Panc1 (cell line): Measurements from ENCODE around the gene SLC39A5. TPM values are rescaled to one million over a fixed set of nuclear protein-coding genes. Genes with fewer than 3 reads are reported as not detected.

Experiments
- ATAC-seq: fragments of 200-7000 bp; cut with Tn5 transposase; 2 replicates; pipeline ENCODE4 v1.9.1; 2020; ENCODE audit warnings: mild to moderate bottlenecking, moderate library complexity
- BruUV-seq: library from RNA; stranded (reverse); fragments of 400-500 nt; replicated peaks from 2 replicates; lab custom pipeline; 2021; lab: Mats Ljungman, UMichigan
- CTCF ChIA-PET: fragments of 300-600 bp; sonication (Branson Sonifier 250); formaldehyde crosslinking; loops from one replicate; lab custom pipeline; 2022; ENCODE audit warnings: antibody characterized with exemption; lab: Charles Lee
- POLR2A ChIA-PET: fragments of 300-600 bp; sonication (Branson Sonifier 250); formaldehyde crosslinking; loops from one replicate; lab custom pipeline; 2022; ENCODE audit warnings: antibody characterized with exemption; lab: Charles Lee
- DNase-seq: peaks from one replicate; pipeline ENCODE4 v3.0.0-alpha.2; 2010; ENCODE audit warnings: low read depth, low spot score
- H3K27ac ChIP-seq: 2 replicates; pipeline ENCODE4 v1.5.1; 2011; ENCODE audit warnings: mild to moderate bottlenecking, low read length, inconsistent platforms
- H3K27me3 ChIP-seq: fragments of 200-500 bp; sonication (Bioruptor generic); 2 replicates; pipeline ENCODE4 v1.6.0; 2014; ENCODE audit warnings: low read length, inconsistent platforms; ENCODE audit not compliant: control insufficient read depth, insufficient read depth
- H3K36me3 ChIP-seq: fragments of 200-500 bp; sonication (Bioruptor generic); 2 replicates; pipeline ENCODE4 v1.5.1; 2014; ENCODE audit warnings: inconsistent platforms, mild to moderate bottlenecking, low read length, moderate library complexity; ENCODE audit not compliant: control insufficient read depth, insufficient read depth
- H3K4me1 ChIP-seq: 2 replicates; pipeline ENCODE4 v1.5.1; 2011; ENCODE audit warnings: inconsistent platforms, mild to moderate bottlenecking, low read length, moderate library complexity; ENCODE audit not compliant: control insufficient read depth, insufficient read depth
- H3K4me3 ChIP-seq, 2 experiments: 2 replicates each; pipeline ENCODE4 v1.5.1; 2011 to 2012; ENCODE audit warnings: low read depth in 2 of 2, low read length in 2 of 2, mild to moderate bottlenecking in 2 of 2, inconsistent platforms in 1 of 2, moderate library complexity in 1 of 2
- H3K9me3 ChIP-seq: fragments of 200-500 bp; sonication (Bioruptor generic); 2 replicates; pipeline ENCODE4 v1.5.1; 2014; ENCODE audit warnings: low read depth, mild to moderate bottlenecking, inconsistent platforms, low read length, moderate library complexity; ENCODE audit not compliant: control insufficient read depth, insufficient read depth
- POLR2AphosphoS5 ChIP-seq: IDR thresholded peaks from 2 replicates; pipeline ENCODE4 v1.6.1; 2012; ENCODE audit warnings: mild to moderate bottlenecking, low read depth, low read length, moderate library complexity
- SIN3A ChIP-seq: IDR thresholded peaks from 2 replicates; pipeline ENCODE4 v1.6.1; 2012; ENCODE audit warnings: low read depth, mild to moderate bottlenecking, low read length, moderate library complexity, borderline replicate concordance; ENCODE audit not compliant: insufficient read depth
- TCF7L2 ChIP-seq: IDR thresholded peaks from 2 replicates; pipeline ENCODE4 v1.6.1; 2011; ENCODE audit warnings: mild to moderate bottlenecking, low read depth, low read length, inconsistent platforms
- in situ Hi-C: cut with HindIII; loops from 2 replicates; pipeline ENCODE4 v1.10.0; 2016; ENCODE audit warnings: low sequenced_read_pairs, low pct_unique_long_range_greater_than_20kb
- intact Hi-C: fragments of 100-400 bp; cut with micrococcal nuclease; formaldehyde crosslinking; loops from one replicate; pipeline ENCODE4 v1.10.0; 2022; ENCODE audit not compliant: unreplicated experiment
- total RNA-seq: library from RNA; stranded (reverse); gene quantifications from one replicate; pipeline ENCODE4 v1.2.1, GENCODE V29; 2021; ENCODE audit not compliant: unreplicated experiment
- TF ChIP-seq, protein P1 (sequence below), 2 experiments: IDR thresholded peaks; 2 replicates each; pipeline ENCODE4 v1.6.1; 2011 to 2012; ENCODE audit warnings: low read depth in 2 of 2, control low read depth in 1 of 2, low read length in 1 of 2, mild to moderate bottlenecking in 1 of 2, moderate library complexity in 1 of 2; ENCODE audit not compliant: insufficient read depth in 1 of 2
- TF ChIP-seq, protein P2 (sequence below): fragments of 450-650 bp; IDR thresholded peaks from 2 replicates; pipeline ENCODE4 v1.5.1; 2017; ENCODE audit warnings: mild to moderate bottlenecking

The SLC39A5 gene
- total RNA-seq, 1 experiment from 2014 or later = 0.23 TPM

DNA sequence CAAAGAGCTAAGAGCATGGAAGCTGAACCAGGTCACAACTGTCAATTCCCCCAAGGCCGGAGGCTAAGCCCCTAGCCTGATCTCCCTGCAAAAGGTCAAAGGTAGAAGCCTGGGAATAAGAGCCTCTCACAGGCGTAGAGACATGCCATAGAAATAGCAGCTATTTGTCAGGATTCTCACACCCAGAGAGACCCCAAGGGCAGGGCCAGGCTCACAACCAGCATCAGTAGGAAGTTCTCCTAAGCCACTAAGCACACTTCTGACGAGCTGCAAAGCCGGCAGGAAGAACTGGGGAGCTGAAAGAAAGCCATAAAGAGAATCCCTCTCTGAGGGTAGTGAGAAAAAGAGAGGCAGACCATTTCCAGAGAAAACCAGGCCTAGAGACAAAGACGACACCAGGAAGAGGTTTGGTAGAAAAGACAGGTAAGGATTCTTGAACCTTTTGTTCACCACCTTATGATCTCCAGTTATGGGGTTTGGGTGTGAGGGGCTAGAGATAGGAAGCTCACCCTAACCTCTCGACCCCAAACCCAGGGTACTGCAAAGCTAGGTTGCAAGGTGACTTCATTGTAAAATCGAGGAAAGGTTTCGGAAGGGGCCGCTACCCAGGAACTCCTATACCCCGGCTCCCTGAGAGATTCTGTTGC is 41.6 kb upstream of the SLC39A5 start:
- no TSS peak for BruUV-seq
- peak overlapping the region; percentile 88 for H3K27ac ChIP-seq
- DNase-seq = no peak
- peaks cover 12% of the 10 kb centered on the region for H3K4me1 ChIP-seq
- H3K4me3 ChIP-seq = peak overlapping the region; percentile 77 to 94
- no peaks in the 10 kb centered on the region for H3K9me3 ChIP-seq
- no peak for ATAC-seq
- intact Hi-C loops = no loop called here
- ChIA-PET CTCF (interaction anchor here (0.5 to 2.0 kb wide), 4 partner anchors 34 to 254 kb away, joined by 3 to 41 read pairs (median 6); partner anchors contain the start of gene RNF41), POLR2A (interaction anchor here (0.5 to 0.7 kb wide), 3 partner anchors 65 to 510 kb away, joined by 3 to 7 read pairs (median 4); no protein-coding TSS in a partner anchor)
- in situ Hi-C loops = no loop called here
- peaks cover 25% of the 10 kb centered on the region for H3K36me3 ChIP-seq
- H3K27me3 ChIP-seq = no peaks in the 10 kb centered on the region
- TF ChIP-seq SIN3A (no peak), POLR2AphosphoS5 (no peak), TCF7L2 (no peak)
- TF ChIP-seq, protein P1, sequence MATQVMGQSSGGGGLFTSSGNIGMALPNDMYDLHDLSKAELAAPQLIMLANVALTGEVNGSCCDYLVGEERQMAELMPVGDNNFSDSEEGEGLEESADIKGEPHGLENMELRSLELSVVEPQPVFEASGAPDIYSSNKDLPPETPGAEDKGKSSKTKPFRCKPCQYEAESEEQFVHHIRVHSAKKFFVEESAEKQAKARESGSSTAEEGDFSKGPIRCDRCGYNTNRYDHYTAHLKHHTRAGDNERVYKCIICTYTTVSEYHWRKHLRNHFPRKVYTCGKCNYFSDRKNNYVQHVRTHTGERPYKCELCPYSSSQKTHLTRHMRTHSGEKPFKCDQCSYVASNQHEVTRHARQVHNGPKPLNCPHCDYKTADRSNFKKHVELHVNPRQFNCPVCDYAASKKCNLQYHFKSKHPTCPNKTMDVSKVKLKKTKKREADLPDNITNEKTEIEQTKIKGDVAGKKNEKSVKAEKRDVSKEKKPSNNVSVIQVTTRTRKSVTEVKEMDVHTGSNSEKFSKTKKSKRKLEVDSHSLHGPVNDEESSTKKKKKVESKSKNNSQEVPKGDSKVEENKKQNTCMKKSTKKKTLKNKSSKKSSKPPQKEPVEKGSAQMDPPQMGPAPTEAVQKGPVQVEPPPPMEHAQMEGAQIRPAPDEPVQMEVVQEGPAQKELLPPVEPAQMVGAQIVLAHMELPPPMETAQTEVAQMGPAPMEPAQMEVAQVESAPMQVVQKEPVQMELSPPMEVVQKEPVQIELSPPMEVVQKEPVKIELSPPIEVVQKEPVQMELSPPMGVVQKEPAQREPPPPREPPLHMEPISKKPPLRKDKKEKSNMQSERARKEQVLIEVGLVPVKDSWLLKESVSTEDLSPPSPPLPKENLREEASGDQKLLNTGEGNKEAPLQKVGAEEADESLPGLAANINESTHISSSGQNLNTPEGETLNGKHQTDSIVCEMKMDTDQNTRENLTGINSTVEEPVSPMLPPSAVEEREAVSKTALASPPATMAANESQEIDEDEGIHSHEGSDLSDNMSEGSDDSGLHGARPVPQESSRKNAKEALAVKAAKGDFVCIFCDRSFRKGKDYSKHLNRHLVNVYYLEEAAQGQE (IDR thresholded peaks at IDR 0.05; ENCODE audit: insufficient read depth in 1 of 2, low read depth in 2 of 2, low read length in 1 of 2) = no peak
- TF ChIP-seq, protein P2, sequence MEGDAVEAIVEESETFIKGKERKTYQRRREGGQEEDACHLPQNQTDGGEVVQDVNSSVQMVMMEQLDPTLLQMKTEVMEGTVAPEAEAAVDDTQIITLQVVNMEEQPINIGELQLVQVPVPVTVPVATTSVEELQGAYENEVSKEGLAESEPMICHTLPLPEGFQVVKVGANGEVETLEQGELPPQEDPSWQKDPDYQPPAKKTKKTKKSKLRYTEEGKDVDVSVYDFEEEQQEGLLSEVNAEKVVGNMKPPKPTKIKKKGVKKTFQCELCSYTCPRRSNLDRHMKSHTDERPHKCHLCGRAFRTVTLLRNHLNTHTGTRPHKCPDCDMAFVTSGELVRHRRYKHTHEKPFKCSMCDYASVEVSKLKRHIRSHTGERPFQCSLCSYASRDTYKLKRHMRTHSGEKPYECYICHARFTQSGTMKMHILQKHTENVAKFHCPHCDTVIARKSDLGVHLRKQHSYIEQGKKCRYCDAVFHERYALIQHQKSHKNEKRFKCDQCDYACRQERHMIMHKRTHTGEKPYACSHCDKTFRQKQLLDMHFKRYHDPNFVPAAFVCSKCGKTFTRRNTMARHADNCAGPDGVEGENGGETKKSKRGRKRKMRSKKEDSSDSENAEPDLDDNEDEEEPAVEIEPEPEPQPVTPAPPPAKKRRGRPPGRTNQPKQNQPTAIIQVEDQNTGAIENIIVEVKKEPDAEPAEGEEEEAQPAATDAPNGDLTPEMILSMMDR = no peak

DNA sequence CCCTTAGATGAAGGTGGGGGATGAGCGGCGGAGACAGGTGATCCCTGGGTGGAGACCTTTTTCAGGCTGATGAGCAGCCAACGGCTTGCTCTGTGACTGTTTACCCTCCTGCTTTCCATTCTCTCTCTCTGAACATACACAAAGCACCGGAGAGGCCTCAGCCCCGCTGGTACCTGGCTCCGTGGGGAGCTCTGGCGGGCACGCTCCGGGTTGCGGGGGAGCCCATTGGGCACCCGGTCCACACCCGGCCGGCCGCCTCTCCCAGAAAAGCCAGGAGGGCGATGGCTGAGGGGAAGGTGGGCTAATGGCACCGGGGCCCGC is 41.1 kb upstream of the SLC39A5 start:
- in situ Hi-C loops = no loop called here
- BruUV-seq = no TSS peak

More for the DNA sequence above, 41.1 kb upstream of the SLC39A5 start:
- H3K9me3 ChIP-seq = no peaks in the 10 kb centered on the region
- ChIA-PET POLR2A (interaction anchor here (0.6 to 0.7 kb wide), 2 partner anchors 61 to 85 kb away, joined by 3 to 4 read pairs; partner anchors contain the start of gene ESYT1), CTCF (interaction anchor here (0.5 to 2.0 kb wide), 7 partner anchors 19 to 253 kb away, joined by 4 to 41 read pairs (median 5); partner anchors contain the start of genes RNF41 and ZC3H10)
- H3K4me3 ChIP-seq = peak overlapping the region; percentile 77 to 94
- TF ChIP-seq POLR2AphosphoS5 (no peak), TCF7L2 (no peak), SIN3A (no peak)
- TF ChIP-seq, protein P1 (IDR thresholded peaks at IDR 0.05; ENCODE audit: insufficient read depth in 1 of 2, low read depth in 2 of 2, low read length in 1 of 2) = no peak
- TF ChIP-seq, protein P2 = no peak
- H3K27me3 ChIP-seq = no peaks in the 10 kb centered on the region
- H3K36me3 ChIP-seq = peaks cover 21% of the 10 kb centered on the region
- peaks cover 12% of the 10 kb centered on the region for H3K4me1 ChIP-seq
- intact Hi-C loops = loop anchor here (1.0 kb wide), 1 partner anchor 69 kb away; no protein-coding TSS in a partner anchor
- 0 out of 2 replicates have a peak, but pooled peaks have one; percentile 0 for ATAC-seq
- DNase-seq = no peak
- H3K27ac ChIP-seq = peak overlapping the region; percentile 88
